Measurements from ENCODE around the gene ZGPAT. TPM values are rescaled to one million over a fixed set of nuclear protein-coding genes. Genes with fewer than 3 reads are reported as not detected.
"Not testable (repeated sequence)": the region's sequence is repeated elsewhere in the genome, so short reads cannot be mapped to it uniquely, and the experiment has no call there.

ZGPAT gene
- total RNA-seq, 1 experiment from 2014 or later, result 5.4 TPM

GRCh38 chr20:63765082-63765873, 57.4 kb downstream of the ZGPAT start:
- no peak for DNase-seq (ENCODE audit: low spot score)

- DNase-seq (ENCODE audit: low spot score), result no peak
Observed at GRCh38 chr20:63765902-63766301, 58.1 kb downstream of the ZGPAT start.

GRCh38 chr20:63766695-63767426, 59.0 kb downstream of the ZGPAT start:
- no peak for DNase-seq (ENCODE audit: low spot score)

- DNase-seq (ENCODE audit: low spot score), result no peak
Observed at GRCh38 chr20:63767456-63767855, 59.6 kb downstream of the ZGPAT start.

- DNase-seq (ENCODE audit: low spot score), result no peak
Observed at GRCh38 chr20:63767886-63768285, 60.0 kb downstream of the ZGPAT start.

GRCh38 chr20:63768591-63769515, 61.0 kb downstream of the ZGPAT start:
- DNase-seq (ENCODE audit: low spot score), result no peak

GRCh38 chr20:63769891-63770474, 62.1 kb downstream of the ZGPAT start:
- no peak for DNase-seq (ENCODE audit: low spot score)

- no peak for DNase-seq (ENCODE audit: low spot score)
Observed at GRCh38 chr20:63771046-63771707, 63.3 kb downstream of the ZGPAT start.

GRCh38 chr20:63772781-63773518, 65.1 kb downstream of the ZGPAT start:
- DNase-seq (ENCODE audit: low spot score), result no peak

- DNase-seq (ENCODE audit: low spot score), result no peak
Observed at GRCh38 chr20:63773571-63774241, 65.9 kb downstream of the ZGPAT start.

GRCh38 chr20:63774306-63774705, 66.5 kb downstream of the ZGPAT start:
- DNase-seq (ENCODE audit: low spot score), result no peak

GRCh38 chr20:63775096-63775978, 67.5 kb downstream of the ZGPAT start:
- DNase-seq (ENCODE audit: low spot score), result no peak

GRCh38 chr20:63776875-63777274, 69.0 kb downstream of the ZGPAT start:
- not testable (repeated sequence) for DNase-seq (ENCODE audit: low spot score)

- DNase-seq (ENCODE audit: low spot score), result no peak
Observed at GRCh38 chr20:63777614-63778013, 69.8 kb downstream of the ZGPAT start.

GRCh38 chr20:63778034-63778752, 70.4 kb downstream of the ZGPAT start:
- no peak for DNase-seq (ENCODE audit: low spot score)

GRCh38 chr20:63778857-63779256, 71.0 kb downstream of the ZGPAT start:
- DNase-seq (ENCODE audit: low spot score), result no peak

GRCh38 chr20:63781181-63781580, 73.3 kb downstream of the ZGPAT start:
- no peak for DNase-seq (ENCODE audit: low spot score)

- no peak for DNase-seq (ENCODE audit: low spot score)
Observed at GRCh38 chr20:63782051-63782471, 74.2 kb downstream of the ZGPAT start.

All from H4 (cell line).